Endothelial cell of umbilical vein (primary cell): ENCODE data around the gene CNST. TPM values are rescaled to one million over a fixed set of nuclear protein-coding genes. Genes with fewer than 3 reads are reported as not detected.

Experiments used
- BruUV-seq: library from RNA; stranded (reverse); fragments of 400-500 nt; replicated peaks from 2 replicates; lab custom pipeline; 2021; lab: Mats Ljungman, UMichigan
- CTCF ChIA-PET: fragments of 300-600, 350-600 bp; sonication (Branson Sonifier 250); formaldehyde crosslinking; loops from one replicate; lab custom pipeline; 2021; ENCODE audit warnings: antibody characterized with exemption, inconsistent platforms; lab: Charles Lee
- POLR2A ChIA-PET: fragments of 300-600, 350-600 bp; sonication (Branson Sonifier 250); formaldehyde crosslinking; loops from one replicate; lab custom pipeline; 2021; ENCODE audit warnings: antibody characterized with exemption, inconsistent platforms; lab: Charles Lee
- DNase-seq: peaks from one replicate; pipeline ENCODE4 v3.0.0-alpha.2; 2011; ENCODE audit warnings: low read depth, low spot score
- FAIRE-seq: peaks from 2 replicates; lab custom pipeline; 2011; peaks lifted over from hg19 to GRCh38; lab: Jason Lieb, UNC
- H2AFZ ChIP-seq: 2 replicates; pipeline ENCODE4 v1.6.0; 2012; ENCODE audit warnings: low read depth, low read length, control low read depth, inconsistent platforms
- H3K27ac ChIP-seq: 2 replicates; pipeline ENCODE4 v1.5.1; 2011; ENCODE audit warnings: low read depth, mild to moderate bottlenecking, control low read depth, low read length, moderate library complexity; ENCODE audit not compliant: insufficient read depth
- H3K27me3 ChIP-seq, 2 experiments: 2 replicates each; pipeline versions ENCODE4 v1.6.0 to v1.6.1; 2011; ENCODE audit warnings: low read length in 2 of 2, mixed read lengths in 1 of 2; ENCODE audit not compliant: control insufficient read depth in 2 of 2, insufficient read depth in 2 of 2
- H3K36me3 ChIP-seq, 2 experiments: 2 replicates in 1 of 2; 3 replicates in 1 of 2; pipeline ENCODE4 v1.5.1; 2011; ENCODE audit warnings: low read length in 2 of 2, mild to moderate bottlenecking in 1 of 2, moderate library complexity in 1 of 2; ENCODE audit not compliant: control insufficient read depth in 2 of 2, insufficient read depth in 2 of 2; ENCODE audit errors: extremely low read depth in 1 of 2
- H3K4me1 ChIP-seq: 3 replicates; pipeline ENCODE4 v1.5.1; 2011; ENCODE audit warnings: mild to moderate bottlenecking, low read length; ENCODE audit not compliant: control insufficient read depth, insufficient read depth; ENCODE audit errors: extremely low read depth
- H3K4me2 ChIP-seq: 2 replicates; pipeline ENCODE4 v1.6.1; 2011; ENCODE audit warnings: low read length, control low read depth, mixed read lengths; ENCODE audit not compliant: insufficient read depth
- H3K4me3 ChIP-seq, 3 experiments: fragments of 200-600 bp in 1 of 3; sonication (generic), shearing (Covaris generic) in 1 of 3; replicated peaks in 1 of 3; 2 replicates each; pipeline ENCODE4 v1.5.1; 2011 to 2016; ENCODE audit warnings: control low read depth in 3 of 3, low read length in 3 of 3, mild to moderate bottlenecking in 2 of 3, inconsistent platforms in 1 of 3, low read depth in 1 of 3, moderate library complexity in 1 of 3; ENCODE audit not compliant: insufficient read depth in 1 of 3
- H3K79me2 ChIP-seq: 2 replicates; pipeline ENCODE4 v1.6.0; 2012; ENCODE audit warnings: low read length, inconsistent platforms; ENCODE audit not compliant: control insufficient read depth, insufficient read depth
- H3K9ac ChIP-seq: replicated peaks from 2 replicates; pipeline ENCODE3; 2011; ENCODE audit warnings: low read length, control low read depth; ENCODE audit not compliant: insufficient read depth; ENCODE audit errors: extremely low read depth
- H3K9me1 ChIP-seq: replicated peaks from 3 replicates; pipeline ENCODE4 v1.6.0; 2011; ENCODE audit warnings: mild to moderate bottlenecking, low read length; ENCODE audit not compliant: control insufficient read depth, insufficient read depth; ENCODE audit errors: extremely low read depth
- H3K9me3 ChIP-seq: replicated peaks from 2 replicates; pipeline ENCODE4 v1.5.1; 2012; ENCODE audit warnings: low read length, inconsistent platforms; ENCODE audit not compliant: control insufficient read depth, insufficient read depth
- H4K20me1 ChIP-seq: replicated peaks from 2 replicates; pipeline ENCODE3; 2011; ENCODE audit warnings: mild to moderate bottlenecking, low read length; ENCODE audit not compliant: control insufficient read depth, insufficient read depth; ENCODE audit errors: extremely low read depth
- CTCF ChIP-seq, 2 donors: IDR thresholded peaks; 1 replicate in 1 of 2; 2 replicates in 1 of 2; pipeline ENCODE4 v1.5.1; 2011; ENCODE audit warnings: low read length in 2 of 2, mild to moderate bottlenecking in 2 of 2, moderate library complexity in 2 of 2, control low read depth in 1 of 2, inconsistent platforms in 1 of 2, low read depth in 1 of 2; ENCODE audit not compliant: insufficient read depth in 1 of 2; ENCODE audit errors: extremely low read depth in 1 of 2
- EZH2 ChIP-seq: IDR thresholded peaks from 2 replicates; pipeline ENCODE4 v1.6.1; 2012; ENCODE audit warnings: borderline replicate concordance, low read depth, mild to moderate bottlenecking, moderate library complexity, low read length, inconsistent platforms; ENCODE audit not compliant: severe bottlenecking
- FOS ChIP-seq: IDR thresholded peaks from 2 replicates; pipeline ENCODE4 v1.6.1; 2011; ENCODE audit warnings: mild to moderate bottlenecking, low read length, moderate library complexity, borderline replicate concordance; ENCODE audit not compliant: insufficient read depth
- GATA2 ChIP-seq: IDR thresholded peaks from 2 replicates; pipeline ENCODE4 v1.7.0; 2011; ENCODE audit warnings: low read depth, mild to moderate bottlenecking, moderate library complexity, mixed read lengths, low read length; ENCODE audit not compliant: insufficient read length, insufficient read depth
- JUN ChIP-seq: IDR thresholded peaks from 2 replicates; pipeline ENCODE4 v1.6.1; 2011; ENCODE audit warnings: borderline replicate concordance, low read depth; ENCODE audit not compliant: insufficient read length, insufficient read depth
- MYC ChIP-seq: IDR thresholded peaks from one replicate; pipeline ENCODE4 v1.6.1; 2011; ENCODE audit warnings: mild to moderate bottlenecking, low read depth, low read length
- POLR2A ChIP-seq: IDR thresholded peaks from 2 replicates; pipeline ENCODE4 v1.6.1; 2012; ENCODE audit warnings: low read depth, mild to moderate bottlenecking, control low read depth, low read length
- POLR2AphosphoS5 ChIP-seq: IDR thresholded peaks from 2 replicates; pipeline ENCODE4 v1.6.1; 2012; ENCODE audit warnings: low read depth, mild to moderate bottlenecking, control low read depth, low read length, moderate library complexity; ENCODE audit not compliant: insufficient read depth
- dilution Hi-C: fragments of 300-500 bp; cut with MboI; formaldehyde crosslinking; loops from one replicate; pipeline ENCODE4 v1.15.0; 2019; ENCODE audit warnings: low sequenced_read_pairs; ENCODE audit not compliant: extremely low pct_ligation_motif_present
- intact Hi-C: fragments of 100-400 bp; cut with micrococcal nuclease; formaldehyde crosslinking; loops from one replicate; pipeline ENCODE4 v1.10.0; 2022
- polyA plus RNA-seq, 4 experiments: library from polyadenylated mRNA; depleted of rRNA in 3 of 4; stranded (reverse) in 3 of 4; unstranded in 1 of 4; fragments of >200 nt; gene quantifications; 2 replicates each; pipeline versions ENCODE4 v1.2.1 to v1.2.3, GENCODE V29; 2011 to 2012; ENCODE audit warnings: missing spikeins in 1 of 4
- total RNA-seq: library from RNA; stranded (reverse); gene quantifications from 2 replicates; pipeline ENCODE4 v1.2.3, GENCODE V29; 2021
- TF ChIP-seq, protein P1 (sequence below): IDR thresholded peaks from 2 replicates; pipeline ENCODE4 v1.6.1; 2011; ENCODE audit not compliant: insufficient read depth, insufficient read length

The CNST gene
- total and polyA plus RNA-seq, 2 donors (not counting 3 experiments of a cell fraction or from before 2014, with no cell fraction given): 6.3 to 18.1 TPM

- FAIRE-seq (no peak), DNase-seq (no peak)
- H2AFZ ChIP-seq: no peak overlapping the region
- H3K27ac ChIP-seq: no peak overlapping the region
- peaks cover 4% of the 10 kb centered on the region for H3K4me1 ChIP-seq
- H3K27me3 ChIP-seq: no peaks in the 10 kb centered on the region
- ChIA-PET POLR2A (no interaction called here), CTCF (no interaction called here)
- peaks cover 46% of the 10 kb centered on the region for H3K79me2 ChIP-seq
- H3K9ac ChIP-seq: no peak overlapping the region
- H3K4me2 ChIP-seq: no peak overlapping the region
- H3K9me1 ChIP-seq: no peaks in the 10 kb centered on the region
- dilution Hi-C loops (no loop called here), intact Hi-C loops (no loop called here)
- H3K9me3 ChIP-seq: no peaks in the 10 kb centered on the region
- TF ChIP-seq JUN (no peak), MYC (no peak), FOS (no peak), POLR2AphosphoS5 (no peak), CTCF (IDR thresholded peaks at IDR 0.05; ENCODE audit: extremely low read depth in 1 of 2, insufficient read depth in 1 of 2, low read depth in 1 of 2, low read length in 2 of 2) (no peak), POLR2A (no peak), EZH2 (no peak), GATA2 (no peak)
- TF ChIP-seq, protein P1, sequence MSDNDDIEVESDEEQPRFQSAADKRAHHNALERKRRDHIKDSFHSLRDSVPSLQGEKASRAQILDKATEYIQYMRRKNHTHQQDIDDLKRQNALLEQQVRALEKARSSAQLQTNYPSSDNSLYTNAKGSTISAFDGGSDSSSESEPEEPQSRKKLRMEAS: no peak
- no TSS peak for BruUV-seq
- H3K36me3 ChIP-seq: no peaks in the 10 kb centered on the region
- no peak overlapping the region for H3K4me3 ChIP-seq
- H4K20me1 ChIP-seq: no peaks in the 10 kb centered on the region
These were observed 10.4 kb downstream of the CNST start for GRCh38 chr1:246576709-246577032.
